PC-9 (cell line): ENCODE measurements around the gene PHACTR3. TPM values are rescaled to one million over a fixed set of nuclear protein-coding genes. Genes with fewer than 3 reads are reported as not detected.

ENCODE experiments used
- BruUV-seq: library from RNA; stranded (reverse); fragments of 400-500 nt; replicated peaks from 2 replicates; lab custom pipeline; 2021; lab: Mats Ljungman, UMichigan
- CTCF ChIA-PET: fragments of 300-600 bp; sonication (Branson Sonifier 250); formaldehyde crosslinking; loops from one replicate; lab custom pipeline; 2022; ENCODE audit warnings: antibody characterized with exemption; lab: Charles Lee
- POLR2A ChIA-PET: fragments of 300-600 bp; sonication (Branson Sonifier 250); formaldehyde crosslinking; loops from one replicate; lab custom pipeline; 2022; ENCODE audit warnings: antibody characterized with exemption; ENCODE audit not compliant: unreplicated experiment; lab: Charles Lee
- DNase-seq, 2 experiments: peaks; one replicate each; pipeline versions ENCODE4 v3.0.0 to v3.0.0-alpha.2; 2015 to 2022; ENCODE audit warnings: mixed read lengths in 1 of 2
- H2AFZ ChIP-seq: fragments of 200-600 bp; sonication (generic); 2 replicates; pipeline ENCODE4 v1.8.1; 2017; ENCODE audit warnings: antibody characterized with exemption
- H3F3A ChIP-seq: fragments of 200-600 bp; sonication (generic); 2 replicates; pipeline ENCODE4 v1.8.1; 2017; ENCODE audit warnings: antibody characterized with exemption, mild to moderate bottlenecking, low read depth; ENCODE audit not compliant: insufficient read depth
- H3K27ac ChIP-seq: fragments of 200-600 bp; sonication (generic); 2 replicates; pipeline ENCODE4 v1.6.1; 2016; ENCODE audit warnings: mixed run types
- H3K27me3 ChIP-seq: fragments of 200-600 bp; sonication (generic); 2 replicates; pipeline ENCODE4 v1.6.1; 2016; ENCODE audit warnings: low read depth, mixed run types; ENCODE audit not compliant: insufficient read depth
- H3K36me3 ChIP-seq: fragments of 200-600 bp; sonication (generic); 2 replicates; pipeline ENCODE4 v1.6.1; 2016; ENCODE audit warnings: low read depth, mixed run types
- H3K4me1 ChIP-seq: fragments of 200-600 bp; sonication (generic); replicated peaks from 2 replicates; pipeline ENCODE4 v1.6.1; 2016; ENCODE audit warnings: mixed run types; ENCODE audit not compliant: insufficient read depth
- H3K4me2 ChIP-seq: fragments of 200-600 bp; sonication (generic); 2 replicates; pipeline ENCODE4 v1.6.1; 2017; ENCODE audit warnings: mixed run types
- H3K4me3 ChIP-seq: fragments of 200-600 bp; sonication (generic); 2 replicates; pipeline ENCODE4 v1.6.1; 2016; ENCODE audit warnings: mixed run types
- H3K79me2 ChIP-seq: fragments of 200-600 bp; sonication (generic); 2 replicates; pipeline ENCODE4 v1.6.1; 2017; ENCODE audit warnings: low read depth, mixed run types
- H3K9me2 ChIP-seq: fragments of 200-600 bp; sonication (generic); 2 replicates; pipeline ENCODE4 v1.8.1; 2017; ENCODE audit warnings: mild to moderate bottlenecking; ENCODE audit not compliant: insufficient read depth
- H3K9me3 ChIP-seq: fragments of 200-600 bp; sonication (generic); 2 replicates; pipeline ENCODE4 v1.8.1; 2016; ENCODE audit warnings: low read depth; ENCODE audit not compliant: insufficient read depth
- H4K20me1 ChIP-seq: fragments of 200-600 bp; sonication (generic); 2 replicates; pipeline ENCODE4 v1.8.1; 2017; ENCODE audit not compliant: insufficient read depth
- CTCF ChIP-seq: fragments of 200-600 bp; sonication (generic); conservative IDR thresholded peaks from 2 replicates; pipeline ENCODE4 v1.6.1; 2017; ENCODE audit warnings: mixed run types, antibody characterized with exemption, mild to moderate bottlenecking, moderate library complexity
- EZH2 ChIP-seq: fragments of 200-600 bp; sonication (generic); IDR thresholded peaks from 2 replicates; pipeline ENCODE4 v1.8.0; 2017; ENCODE audit warnings: antibody characterized with exemption, low read depth
- intact Hi-C: fragments of 100-400 bp; cut with micrococcal nuclease; formaldehyde crosslinking; loops from one replicate; pipeline ENCODE4 v1.10.0; 2022; ENCODE audit not compliant: unreplicated experiment
- total RNA-seq: library from RNA; stranded (reverse); gene quantifications from 2 replicates; pipeline ENCODE4 v1.2.3, GENCODE V29; 2021

The PHACTR3 gene
- total RNA-seq, 1 experiment from 2014 or later: 0.41 TPM

- intact Hi-C loops: no loop called here
- peaks cover 11% of the 10 kb centered on the region; the same call in 1 of the 2 replicates for H3K4me1 ChIP-seq
- H3K4me3 ChIP-seq: no peak overlapping the region
- BruUV-seq: no TSS peak
- H3K9me3 ChIP-seq: no peaks in the 10 kb centered on the region
- no peak for TF ChIP-seq EZH2
- no peak for TF ChIP-seq CTCF
- no peaks in the 10 kb centered on the region for H3K36me3 ChIP-seq
- no peak overlapping the region for H3K27ac ChIP-seq
- H3K9me2 ChIP-seq: no peaks in the 10 kb centered on the region
- no peaks in the 10 kb centered on the region for H3K79me2 ChIP-seq
- CTCF ChIA-PET: no interaction called here
- peaks cover 27% of the 10 kb centered on the region for H3K27me3 ChIP-seq
- H3F3A ChIP-seq: peaks cover 7% of the 10 kb centered on the region; the same call in 1 of the 2 replicates
- no peaks in the 10 kb centered on the region; the same call in 1 of the 2 replicates for H4K20me1 ChIP-seq
- DNase-seq: no peak
- H3K4me2 ChIP-seq: no peak overlapping the region
- POLR2A ChIA-PET: no interaction called here
- no peak overlapping the region for H2AFZ ChIP-seq
Observed at GRCh38 chr20:59767656-59768055, 163.3 kb downstream of the PHACTR3 start.

- CTCF ChIA-PET: no interaction called here
- TF ChIP-seq CTCF: peak; percentile 67
- TF ChIP-seq EZH2: no peak
- Histone ChIP-seq H2AFZ (no peak overlapping the region), H3K9me3 (no peaks in the 10 kb centered on the region), H3K4me2 (peak overlapping the region; percentile 12; the same call in 1 of the 2 replicates), H3F3A (peaks cover 7% of the 10 kb centered on the region; the same call in 1 of the 2 replicates), H3K36me3 (no peaks in the 10 kb centered on the region), H4K20me1 (no peaks in the 10 kb centered on the region; the same call in 1 of the 2 replicates), H3K79me2 (no peaks in the 10 kb centered on the region), H3K4me3 (no peak overlapping the region), H3K9me2 (no peaks in the 10 kb centered on the region), H3K4me1 (peaks cover 18% of the 10 kb centered on the region), H3K27ac (no peak overlapping the region), H3K27me3 (0 out of 2 replicates have a peak, but pooled peaks cover 2% of the 10 kb centered on the region)
- POLR2A ChIA-PET: no interaction called here
- peak in 1 of 2 experiments; percentile 92 for DNase-seq
- intact Hi-C loops: no loop called here
- BruUV-seq: no TSS peak
Observed at GRCh38 chr20:59770270-59770669, 165.9 kb downstream of the PHACTR3 start.

- ChIA-PET POLR2A (no interaction called here), CTCF (no interaction called here)
- no peak overlapping the region for H3K4me3 ChIP-seq
- no peaks in the 10 kb centered on the region for H3K9me2 ChIP-seq
- intact Hi-C loops: no loop called here
- H3K4me1 ChIP-seq: peaks cover 18% of the 10 kb centered on the region
- H2AFZ ChIP-seq: no peak overlapping the region
- H3K27me3 ChIP-seq: no peaks in the 10 kb centered on the region
- peaks cover 7% of the 10 kb centered on the region; the same call in 1 of the 2 replicates for H3F3A ChIP-seq
- no peaks in the 10 kb centered on the region for H3K79me2 ChIP-seq
- no TSS peak for BruUV-seq
- H3K4me2 ChIP-seq: no peak overlapping the region
- H3K27ac ChIP-seq: no peak overlapping the region
- H3K36me3 ChIP-seq: no peaks in the 10 kb centered on the region
- H3K9me3 ChIP-seq: no peaks in the 10 kb centered on the region
- DNase-seq: no peak
- no peaks in the 10 kb centered on the region; the same call in 1 of the 2 replicates for H4K20me1 ChIP-seq
- TF ChIP-seq CTCF: no peak
- TF ChIP-seq EZH2: no peak
Observed at GRCh38 chr20:59770851-59771250, 166.5 kb downstream of the PHACTR3 start.
